MM.1S (cell line): ENCODE data around the gene MYO1C.

ENCODE experiments used
- DNase-seq: peaks from one replicate; pipeline ENCODE4 v3.0.0-alpha.2; 2015
- H2AFZ ChIP-seq: fragments of 300-600 bp; sonication (generic); 2 replicates; pipeline ENCODE4 v1.6.0; 2016; ENCODE audit warnings: antibody characterized with exemption, low read length
- H3F3A ChIP-seq: fragments of 300-600 bp; sonication (generic); 2 replicates; pipeline ENCODE4 v1.6.1; 2016; ENCODE audit warnings: mild to moderate bottlenecking, antibody characterized with exemption, low read length, moderate library complexity, mixed read lengths; ENCODE audit not compliant: insufficient read depth
- H3K27ac ChIP-seq: fragments of 300-600 bp; sonication (generic); 2 replicates; pipeline ENCODE4 v1.5.1; 2016; ENCODE audit warnings: mild to moderate bottlenecking, low read length
- H3K27me3 ChIP-seq: fragments of 300-600 bp; sonication (generic); replicated peaks from 2 replicates; pipeline ENCODE4 v1.6.0; 2016; ENCODE audit warnings: low read length; ENCODE audit not compliant: insufficient read depth
- H3K36me3 ChIP-seq: fragments of 300-600 bp; sonication (generic); replicated peaks from 2 replicates; pipeline ENCODE4 v1.6.1; 2016; ENCODE audit warnings: mild to moderate bottlenecking, low read length, mixed read lengths; ENCODE audit not compliant: insufficient read depth
- H3K4me1 ChIP-seq: fragments of 300-600 bp; sonication (generic); 2 replicates; pipeline ENCODE4 v1.6.1; 2016; ENCODE audit warnings: low read length, mixed read lengths
- H3K4me2 ChIP-seq: fragments of 300-600 bp; sonication (generic); 2 replicates; pipeline ENCODE4 v1.6.0; 2016; ENCODE audit warnings: low read depth, low read length
- H3K4me3 ChIP-seq: fragments of 300-600 bp; sonication (generic); 2 replicates; pipeline ENCODE4 v1.5.1; 2016; ENCODE audit warnings: low read length, mixed read lengths
- H3K79me2 ChIP-seq: fragments of 300-600 bp; sonication (generic); 2 replicates; pipeline ENCODE4 v1.6.1; 2016; ENCODE audit warnings: mixed run types, low read length, mixed read lengths
- H3K9ac ChIP-seq: fragments of 300-600 bp; sonication (generic); 2 replicates; pipeline ENCODE4 v1.6.1; 2016; ENCODE audit warnings: low read length, mixed read lengths
- H3K9me2 ChIP-seq: fragments of 300-600 bp; sonication (generic); replicated peaks from 2 replicates; pipeline ENCODE4 v1.6.1; 2016; ENCODE audit warnings: mild to moderate bottlenecking, low read length, mixed read lengths; ENCODE audit not compliant: insufficient read depth
- H3K9me3 ChIP-seq: fragments of 300-600 bp; sonication (generic); replicated peaks from 2 replicates; pipeline ENCODE4 v1.6.1; 2016; ENCODE audit warnings: mild to moderate bottlenecking, low read length, mixed read lengths; ENCODE audit not compliant: insufficient read depth
- H4K20me1 ChIP-seq: fragments of 300-600 bp; sonication (generic); 2 replicates; pipeline ENCODE4 v1.6.1; 2016; ENCODE audit warnings: mild to moderate bottlenecking, low read length, moderate library complexity, mixed read lengths; ENCODE audit not compliant: insufficient read depth
- CTCF ChIP-seq: fragments of 300-600 bp; sonication (generic); IDR thresholded peaks from 2 replicates; pipeline ENCODE4 v1.5.1; 2016; ENCODE audit warnings: antibody characterized with exemption, low read length, mixed read lengths
- EZH2 ChIP-seq: fragments of 300-600 bp; sonication (generic); optimal IDR thresholded peaks from 2 replicates; pipeline ENCODE3; 2017; ENCODE audit warnings: low read depth, mild to moderate bottlenecking, antibody characterized with exemption, low read length, mixed read lengths
- EZH2phosphoT487 ChIP-seq: fragments of 300-600 bp; sonication (generic); IDR thresholded peaks from 2 replicates; pipeline ENCODE4 v1.6.1; 2018; ENCODE audit warnings: antibody characterized with exemption, low read length

The MYO1C gene

GRCh38 chr17:1493291-1493980 lies 950 bp upstream of the MYO1C start:
- DNase-seq: no peak
- Histone ChIP-seq H3K9ac (no peak overlapping the region), H3K4me3 (no peak overlapping the region)

GRCh38 chr17:1491443-1492248 lies 840 bp downstream of the MYO1C start:
- Histone ChIP-seq H3K4me3 (peak overlapping the region; percentile 96), H3F3A (0 out of 2 replicates have a peak, but pooled peaks cover 3% of the 10 kb centered on the region), H3K4me1 (0 out of 2 replicates have a peak, but pooled peaks cover 7% of the 10 kb centered on the region), H3K36me3 (no peaks in the 10 kb centered on the region), H3K79me2 (0 out of 2 replicates have a peak, but pooled peaks cover 3% of the 10 kb centered on the region), H4K20me1 (no peaks in the 10 kb centered on the region), H3K9me2 (no peaks in the 10 kb centered on the region), H3K9me3 (no peaks in the 10 kb centered on the region), H3K27me3 (no peaks in the 10 kb centered on the region), H3K27ac (peak overlapping the region; percentile 31; the same call in 1 of the 2 replicates), H2AFZ (peak overlapping the region; percentile 92), H3K9ac (peak overlapping the region; percentile 55; the same call in 1 of the 2 replicates), H3K4me2 (peak overlapping the region; percentile 95)
- peak; percentile 69 for DNase-seq
- TF ChIP-seq EZH2phosphoT487: no peak
- no peak for TF ChIP-seq CTCF

More at GRCh38 chr17:1493291-1493980, 950 bp upstream of the MYO1C start:
- H3K79me2 ChIP-seq: 0 out of 2 replicates have a peak, but pooled peaks cover 3% of the 10 kb centered on the region
- H4K20me1 ChIP-seq: no peaks in the 10 kb centered on the region
- 0 out of 2 replicates have a peak, but pooled peaks cover 3% of the 10 kb centered on the region for H3F3A ChIP-seq
- H3K36me3 ChIP-seq: no peaks in the 10 kb centered on the region
- TF ChIP-seq CTCF (no peak), EZH2 (no peak), EZH2phosphoT487 (no peak)
- H3K9me3 ChIP-seq: no peaks in the 10 kb centered on the region
- 0 out of 2 replicates have a peak, but pooled peaks cover 4% of the 10 kb centered on the region for H3K4me1 ChIP-seq
- H3K27ac ChIP-seq: no peak overlapping the region
- no peaks in the 10 kb centered on the region for H3K9me2 ChIP-seq
- H2AFZ ChIP-seq: no peak overlapping the region
- no peak overlapping the region for H3K4me2 ChIP-seq
- no peaks in the 10 kb centered on the region for H3K27me3 ChIP-seq

GRCh38 chr17:1490643-1491442 lies 1.6 kb downstream of the MYO1C start:
- Histone ChIP-seq H3K79me2 (0 out of 2 replicates have a peak, but pooled peaks cover 3% of the 10 kb centered on the region), H3K27ac (peak overlapping the region; percentile 31; the same call in 1 of the 2 replicates), H3K4me1 (0 out of 2 replicates have a peak, but pooled peaks cover 7% of the 10 kb centered on the region)

More at GRCh38 chr17:1490643-1491442, 1.6 kb downstream of the MYO1C start:
- no peak for TF ChIP-seq EZH2phosphoT487
- TF ChIP-seq EZH2: no peak
- TF ChIP-seq CTCF: no peak
- H3K4me3 ChIP-seq: peak overlapping the region; percentile 96
- no peaks in the 10 kb centered on the region for H3K9me3 ChIP-seq
- H4K20me1 ChIP-seq: no peaks in the 10 kb centered on the region
- 0 out of 2 replicates have a peak, but pooled peaks cover 3% of the 10 kb centered on the region for H3F3A ChIP-seq
- H2AFZ ChIP-seq: peak overlapping the region; percentile 85
- no peaks in the 10 kb centered on the region for H3K36me3 ChIP-seq
- H3K9me2 ChIP-seq: no peaks in the 10 kb centered on the region
- no peaks in the 10 kb centered on the region for H3K27me3 ChIP-seq
- peak overlapping the region; percentile 71 for H3K4me2 ChIP-seq
- H3K9ac ChIP-seq: peak overlapping the region; percentile 55
- DNase-seq: peak; percentile 76
